Measurements from ENCODE around the gene TMEM17.

TMEM17 gene

GRCh38 chr2:62505750-62506420, at the start of gene TMEM17:
TMEM17 (minus strand) TSS chr2:62506195; CDS start chr2:62506129, 66 bp downstream.
- TF ChIP-seq CTCF (conservative IDR thresholded peaks at IDR 0.05; ENCODE audit: low read depth, low read length) = no peak
- no peak for DNase-seq (ENCODE audit: low read depth)

DNA sequence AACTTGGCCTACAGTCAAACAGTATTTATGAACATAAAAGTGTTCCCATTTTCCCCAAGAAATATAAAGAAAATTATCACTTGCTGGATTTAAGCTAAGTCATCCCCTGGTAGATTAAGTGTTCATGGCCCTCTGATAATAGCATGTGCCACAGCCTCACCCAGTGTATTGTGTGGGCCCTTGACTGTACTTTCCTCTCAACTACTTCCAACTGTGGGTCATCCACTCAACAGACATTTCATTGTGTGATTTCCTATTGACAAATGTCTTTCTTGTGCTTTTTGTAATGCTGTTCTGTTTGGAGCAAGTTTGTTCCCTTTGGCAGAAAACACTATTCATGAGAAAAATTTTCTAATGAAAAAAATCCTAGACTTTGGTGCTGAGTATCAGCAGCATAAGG, 48.4 kb upstream of the TMEM17 start:
- no peak overlapping the region for H3K4me3 ChIP-seq (ENCODE audit: low read length)
- DNase-seq (ENCODE audit: low read depth) = no peak
- TF ChIP-seq CTCF (conservative IDR thresholded peaks at IDR 0.05; ENCODE audit: low read depth, low read length) = no peak

More at GRCh38 chr2:62505750-62506420, at the start of gene TMEM17:
- H3K4me3 ChIP-seq (ENCODE audit: low read length) = peak within 1 kb of the TSS; percentile 82

DNA sequence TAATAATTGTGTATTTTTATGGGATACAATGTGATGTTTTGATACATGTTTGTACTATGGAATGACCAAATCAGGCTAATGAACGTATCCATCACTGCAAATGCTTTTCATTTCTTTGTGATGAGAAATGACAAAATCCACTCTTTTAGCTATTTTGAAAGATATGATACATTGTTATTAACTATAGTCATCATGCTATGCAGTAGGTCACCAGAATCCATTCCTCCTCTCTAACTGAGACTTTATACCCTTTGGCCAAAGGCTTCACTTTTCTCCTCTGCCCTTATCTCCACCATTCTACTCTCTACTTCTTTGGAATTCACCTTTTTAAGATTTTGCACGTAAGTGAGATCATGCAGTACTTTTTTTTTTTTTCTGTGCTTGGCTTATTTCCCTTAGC, 44.5 kb upstream of the TMEM17 start:
- TF ChIP-seq CTCF (conservative IDR thresholded peaks at IDR 0.05; ENCODE audit: low read depth, low read length) = no peak
- H3K4me3 ChIP-seq (ENCODE audit: low read length) = no peak overlapping the region
- no peak for DNase-seq (ENCODE audit: low read depth)

GRCh38 chr2:62547854-62548253, 41.9 kb upstream of the TMEM17 start:
- no peak for TF ChIP-seq CTCF (conservative IDR thresholded peaks at IDR 0.05; ENCODE audit: low read depth, low read length)
- no peak for DNase-seq (ENCODE audit: low read depth)
- H3K4me3 ChIP-seq (ENCODE audit: low read length) = no peak overlapping the region

DNA sequence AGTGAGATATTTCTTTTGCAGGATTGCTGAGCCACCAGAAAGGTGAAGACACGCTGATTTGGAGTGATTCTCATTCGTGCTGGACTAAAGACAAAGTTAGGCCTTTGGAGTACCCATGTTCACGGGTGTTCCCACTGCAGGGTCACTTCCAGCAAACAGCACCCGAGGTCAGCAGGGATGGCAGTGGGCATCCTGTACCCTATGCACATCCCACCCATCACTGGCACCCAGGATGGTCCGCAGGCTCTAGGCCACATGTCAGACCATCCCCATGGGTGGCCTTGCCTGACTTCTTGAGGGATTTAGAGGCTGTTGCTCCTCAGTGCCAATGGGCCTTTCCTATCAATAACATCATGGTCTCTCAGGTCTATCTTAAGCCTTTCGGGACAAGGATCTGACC, 39.3 kb upstream of the TMEM17 start:
- no peak overlapping the region for H3K4me3 ChIP-seq (ENCODE audit: low read length)
- no peak for TF ChIP-seq CTCF (conservative IDR thresholded peaks at IDR 0.05; ENCODE audit: low read depth, low read length)
- DNase-seq (ENCODE audit: low read depth) = no peak

- no peak for DNase-seq (ENCODE audit: low read depth)
- no peak overlapping the region for H3K4me3 ChIP-seq (ENCODE audit: low read length)
- no peak for TF ChIP-seq CTCF (conservative IDR thresholded peaks at IDR 0.05; ENCODE audit: low read depth, low read length)
Observed at GRCh38 chr2:62540408-62541168, 34.6 kb upstream of the TMEM17 start.

Data from retinal pigment epithelial cell (primary cell).